ENCODE measurements around the gene OR13C8. TPM values are rescaled to one million over a fixed set of nuclear protein-coding genes. Genes with fewer than 3 reads are reported as not detected.
"Not testable (repeated sequence)": the region's sequence is repeated elsewhere in the genome, so short reads cannot be mapped to it uniquely, and the experiment has no call there.

Gene OR13C8
- total RNA-seq, 1 donor from 2014 or later: not detected

- DNase-seq (ENCODE audit: extremely low spot score, unreplicated experiment): no peak
- Mint-ChIP-seq H3K27ac (no peak overlapping the region), H3K27me3 (no peaks in the 10 kb centered on the region), H3K9me3 (no peaks in the 10 kb centered on the region), H3K4me1 (ENCODE audit: unreplicated experiment) (no peaks in the 10 kb centered on the region), H3K4me3 (no peak overlapping the region), H3K36me3 (no peaks in the 10 kb centered on the region)
- TF ChIP-seq CTCF (conservative IDR thresholded peaks at IDR 0.05): no peak
Measured at GRCh38 chr9:104575456-104575855, 6.5 kb downstream of the OR13C8 start.

- H3K36me3 Mint-ChIP-seq: no peaks in the 10 kb centered on the region
- H3K4me1 Mint-ChIP-seq (ENCODE audit: unreplicated experiment): no peaks in the 10 kb centered on the region
- no peak overlapping the region for H3K4me3 Mint-ChIP-seq
- DNase-seq (ENCODE audit: extremely low spot score, unreplicated experiment): no peak
- no peak for TF ChIP-seq CTCF (conservative IDR thresholded peaks at IDR 0.05)
- H3K27ac Mint-ChIP-seq: no peak overlapping the region
- no peaks in the 10 kb centered on the region for H3K9me3 Mint-ChIP-seq
- H3K27me3 Mint-ChIP-seq: no peaks in the 10 kb centered on the region
Measured at GRCh38 chr9:104577263-104577662, 8.3 kb downstream of the OR13C8 start.

- H3K36me3 Mint-ChIP-seq: no peaks in the 10 kb centered on the region
- DNase-seq (ENCODE audit: extremely low spot score, unreplicated experiment): no peak
- H3K4me3 Mint-ChIP-seq: no peak overlapping the region
- TF ChIP-seq CTCF (conservative IDR thresholded peaks at IDR 0.05): no peak
- no peaks in the 10 kb centered on the region for H3K9me3 Mint-ChIP-seq
- no peak overlapping the region for H3K27ac Mint-ChIP-seq
- no peaks in the 10 kb centered on the region for H3K4me1 Mint-ChIP-seq (ENCODE audit: unreplicated experiment)
- H3K27me3 Mint-ChIP-seq: no peaks in the 10 kb centered on the region
Measured at GRCh38 chr9:104580562-104580961, 11.6 kb downstream of the OR13C8 start.

- no peaks in the 10 kb centered on the region for H3K27me3 Mint-ChIP-seq
- H3K36me3 Mint-ChIP-seq: no peaks in the 10 kb centered on the region
- TF ChIP-seq CTCF (conservative IDR thresholded peaks at IDR 0.05): no peak
- no peaks in the 10 kb centered on the region for H3K9me3 Mint-ChIP-seq
- H3K27ac Mint-ChIP-seq: no peak overlapping the region
- H3K4me1 Mint-ChIP-seq (ENCODE audit: unreplicated experiment): no peaks in the 10 kb centered on the region
- no peak for DNase-seq (ENCODE audit: extremely low spot score, unreplicated experiment)
- H3K4me3 Mint-ChIP-seq: no peak overlapping the region
Measured at GRCh38 chr9:104586496-104587180, 17.7 kb downstream of the OR13C8 start.

- Mint-ChIP-seq H3K9me3 (peaks cover 8% of the 10 kb centered on the region), H3K27me3 (peaks cover 4% of the 10 kb centered on the region), H3K27ac (no peak overlapping the region), H3K4me1 (ENCODE audit: unreplicated experiment) (no peaks in the 10 kb centered on the region), H3K4me3 (no peak overlapping the region), H3K36me3 (no peaks in the 10 kb centered on the region)
- TF ChIP-seq CTCF (conservative IDR thresholded peaks at IDR 0.05): no peak
- DNase-seq (ENCODE audit: extremely low spot score, unreplicated experiment): no peak
Measured at GRCh38 chr9:104589626-104590025, 20.7 kb downstream of the OR13C8 start.

GRCh38 chr9:104598749-104599148 is 29.8 kb downstream of the OR13C8 start:
- not testable (repeated sequence) for H3K4me1 Mint-ChIP-seq (ENCODE audit: unreplicated experiment); DNase-seq (ENCODE audit: extremely low spot score, unreplicated experiment); H3K27ac Mint-ChIP-seq; H3K36me3 Mint-ChIP-seq; H3K27me3 Mint-ChIP-seq; H3K9me3 Mint-ChIP-seq; H3K4me3 Mint-ChIP-seq

GRCh38 chr9:104599313-104599712 is 30.3 kb downstream of the OR13C8 start, which contains the start of gene OR13C5:
Gene OR13C5, minus strand, starts transcription at chr9:104599413. Its CDS starts 0 bp downstream, at chr9:104599413.
- H3K4me1 Mint-ChIP-seq (ENCODE audit: unreplicated experiment); H3K27ac Mint-ChIP-seq; H3K36me3 Mint-ChIP-seq; H3K9me3 Mint-ChIP-seq; DNase-seq (ENCODE audit: extremely low spot score, unreplicated experiment); H3K4me3 Mint-ChIP-seq; H3K27me3 Mint-ChIP-seq: not testable (repeated sequence)
